Neural progenitor cell (in vitro differentiated cells): Measurements from ENCODE around the gene SCP2. TPM values are rescaled to one million over a fixed set of nuclear protein-coding genes. Genes with fewer than 3 reads are reported as not detected.

Source experiments
- DNase-seq: peaks from one replicate; pipeline ENCODE4 v3.0.0-alpha.2; 2016; ENCODE audit warnings: low spot score
- H2AFZ ChIP-seq: fragments of 200-600 bp; sonication (generic); replicated peaks from 2 replicates; pipeline ENCODE4 v1.6.1; 2016; ENCODE audit warnings: antibody characterized with exemption
- H3F3A ChIP-seq: fragments of 200-600 bp; sonication (generic); 2 replicates; pipeline ENCODE4 v1.6.1; 2016; ENCODE audit warnings: antibody characterized with exemption, low read depth
- H3K27ac ChIP-seq: fragments of 200-600 bp; sonication (generic); 2 replicates; pipeline ENCODE4 v1.5.1; 2016; ENCODE audit warnings: mild to moderate bottlenecking
- H3K27me3 ChIP-seq: fragments of 200-600 bp; sonication (generic); 2 replicates; pipeline ENCODE4 v1.6.1; 2016; ENCODE audit warnings: mild to moderate bottlenecking, moderate library complexity
- H3K36me3 ChIP-seq: fragments of 200-600 bp; sonication (generic); 2 replicates; pipeline ENCODE4 v1.5.1; 2016
- H3K4me1 ChIP-seq: fragments of 200-600 bp; sonication (generic); 2 replicates; pipeline ENCODE4 v1.6.1; 2016; ENCODE audit warnings: mixed run types
- H3K4me2 ChIP-seq: fragments of 200-600 bp; sonication (generic); 2 replicates; pipeline ENCODE4 v1.6.1; 2016
- H3K4me3 ChIP-seq: fragments of 200-600 bp; sonication (generic); 2 replicates; pipeline ENCODE4 v1.5.1; 2016
- H3K79me2 ChIP-seq: fragments of 200-600 bp; sonication (generic); 2 replicates; pipeline ENCODE4 v1.6.1; 2016; ENCODE audit warnings: low read depth
- H3K9ac ChIP-seq: fragments of 200-600 bp; sonication (generic); 2 replicates; pipeline ENCODE4 v1.6.1; 2016
- H3K9me3 ChIP-seq: fragments of 200-600 bp; sonication (generic); 2 replicates; pipeline ENCODE4 v1.5.1; 2016; ENCODE audit warnings: low read depth
- H4K20me1 ChIP-seq: fragments of 200-600 bp; sonication (generic); 2 replicates; pipeline ENCODE4 v1.6.1; 2016; ENCODE audit warnings: low read depth
- H3K27ac Mint-ChIP-seq: 3 replicates; pipeline ENCODE4 v1.8.0; 2021; ENCODE audit warnings: mixed read lengths
- H3K27me3 Mint-ChIP-seq: 2 replicates; pipeline ENCODE4 v1.8.0; 2022; ENCODE audit warnings: low read depth, mild to moderate bottlenecking, inconsistent platforms, moderate library complexity, mixed read lengths; ENCODE audit not compliant: insufficient read depth
- H3K36me3 Mint-ChIP-seq: 3 replicates; pipeline ENCODE4 v1.8.0; 2021; ENCODE audit warnings: mixed read lengths
- H3K4me1 Mint-ChIP-seq: 3 replicates; pipeline ENCODE4 v1.8.0; 2021; ENCODE audit warnings: mixed read lengths
- H3K4me3 Mint-ChIP-seq: 3 replicates; pipeline ENCODE4 v1.8.0; 2021; ENCODE audit warnings: mild to moderate bottlenecking, moderate library complexity, mixed read lengths
- H3K9me3 Mint-ChIP-seq: 3 replicates; pipeline ENCODE4 v1.8.0; 2020; ENCODE audit warnings: mixed read lengths
- CTCF ChIP-seq: fragments of 200-600 bp; sonication (generic); IDR thresholded peaks from 2 replicates; pipeline ENCODE4 v1.5.1; 2017; ENCODE audit warnings: antibody characterized with exemption, mild to moderate bottlenecking
- EZH2 ChIP-seq: fragments of 200-600 bp; sonication (generic); IDR thresholded peaks from 2 replicates; pipeline ENCODE4 v1.6.1; 2017; ENCODE audit warnings: antibody characterized with exemption, mild to moderate bottlenecking, moderate library complexity
- EZH2phosphoT487 ChIP-seq: fragments of 200-600 bp; sonication (generic); IDR thresholded peaks from 2 replicates; pipeline ENCODE4 v1.6.1; 2017; ENCODE audit warnings: antibody characterized with exemption
- total RNA-seq: library from RNA; depleted of rRNA; stranded (reverse); fragments of >200 nt; gene quantifications from 2 replicates; pipeline ENCODE4 v1.2.3, GENCODE V29; 2015; ENCODE audit warnings: low replicate concordance

The SCP2 gene
- total RNA-seq, 1 donor from 2014 or later = 101 TPM

GRCh38 chr1:53085405-53085804 lies 158.3 kb downstream of the SCP2 start:
- Histone ChIP-seq H3K79me2 (no peaks in the 10 kb centered on the region), H3K36me3 (no peaks in the 10 kb centered on the region), H3K4me1 (peaks cover 16% of the 10 kb centered on the region), H3K4me3 (no peak overlapping the region), H2AFZ (no peak overlapping the region), H3F3A (no peaks in the 10 kb centered on the region), H3K4me2 (no peak overlapping the region), H4K20me1 (no peaks in the 10 kb centered on the region), H3K27me3 (no peaks in the 10 kb centered on the region), H3K9me3 (no peaks in the 10 kb centered on the region), H3K9ac (no peak overlapping the region), H3K27ac (no peak overlapping the region)
- Mint-ChIP-seq H3K27ac (no peak overlapping the region), H3K4me1 (peaks cover 18% of the 10 kb centered on the region), H3K9me3 (no peaks in the 10 kb centered on the region), H3K4me3 (no peak overlapping the region), H3K27me3 (peaks cover 24% of the 10 kb centered on the region), H3K36me3 (no peaks in the 10 kb centered on the region)
- DNase-seq = no peak
- TF ChIP-seq EZH2phosphoT487 (no peak), CTCF (no peak)

- H3K4me3 ChIP-seq = no peak overlapping the region
- H3K27ac Mint-ChIP-seq = no peak overlapping the region
- H3K4me2 ChIP-seq = no peak overlapping the region
- TF ChIP-seq CTCF (no peak), EZH2 (no peak), EZH2phosphoT487 (no peak)
- H3F3A ChIP-seq = no peaks in the 10 kb centered on the region
- H3K27me3 ChIP-seq = no peaks in the 10 kb centered on the region
- no peak overlapping the region for H3K9ac ChIP-seq
- peaks cover 24% of the 10 kb centered on the region for H3K27me3 Mint-ChIP-seq
- no peaks in the 10 kb centered on the region for H3K9me3 Mint-ChIP-seq
- H3K4me1 ChIP-seq = peaks cover 16% of the 10 kb centered on the region
- H4K20me1 ChIP-seq = no peaks in the 10 kb centered on the region
- no peak overlapping the region for H3K27ac ChIP-seq
- no peaks in the 10 kb centered on the region for H3K9me3 ChIP-seq
- H2AFZ ChIP-seq = no peak overlapping the region
- H3K79me2 ChIP-seq = no peaks in the 10 kb centered on the region
- H3K36me3 Mint-ChIP-seq = no peaks in the 10 kb centered on the region
- H3K4me1 Mint-ChIP-seq = peaks cover 18% of the 10 kb centered on the region
- no peaks in the 10 kb centered on the region for H3K36me3 ChIP-seq
- DNase-seq = no peak
- H3K4me3 Mint-ChIP-seq = no peak overlapping the region
These were observed 159.5 kb downstream of the SCP2 start for GRCh38 chr1:53086491-53087070.

GRCh38 chr1:53087332-53088285 lies 160.5 kb downstream of the SCP2 start:
- no peaks in the 10 kb centered on the region for H3K36me3 ChIP-seq
- no peaks in the 10 kb centered on the region for H3K9me3 ChIP-seq
- H3K27ac Mint-ChIP-seq = peak overlapping the region; percentile 25
- no peaks in the 10 kb centered on the region for H3K9me3 Mint-ChIP-seq
- H3K27me3 Mint-ChIP-seq = peaks cover 19% of the 10 kb centered on the region
- TF ChIP-seq CTCF (peak; percentile 45), EZH2phosphoT487 (no peak)
- H3K4me3 Mint-ChIP-seq = no peak overlapping the region
- H3K79me2 ChIP-seq = no peaks in the 10 kb centered on the region
- no peaks in the 10 kb centered on the region for H3K36me3 Mint-ChIP-seq
- no peak overlapping the region for H3K9ac ChIP-seq
- peaks cover 9% of the 10 kb centered on the region for H3K4me1 ChIP-seq
- no peak overlapping the region for H3K27ac ChIP-seq
- no peak overlapping the region for H3K4me2 ChIP-seq
- H3K4me3 ChIP-seq = no peak overlapping the region
- no peaks in the 10 kb centered on the region for H4K20me1 ChIP-seq
- H2AFZ ChIP-seq = peak overlapping the region; percentile 68
- DNase-seq = peak; percentile 77
- no peaks in the 10 kb centered on the region for H3F3A ChIP-seq
- H3K4me1 Mint-ChIP-seq = peaks cover 13% of the 10 kb centered on the region
- H3K27me3 ChIP-seq = no peaks in the 10 kb centered on the region
